ENCODE data around the gene TFEB. TPM values are rescaled to one million over a fixed set of nuclear protein-coding genes. Genes with fewer than 3 reads are reported as not detected.
A peak's percentile ranks its signal among the peaks of the same experiment; 100 is the strongest.

The TFEB gene
- total RNA-seq, 1 donor from 2014 or later, result 40.7 TPM

GRCh38 chr6:41639809-41640371, 95.5 kb downstream of the TFEB start:
- no peak for DNase-seq
- ATAC-seq (ENCODE audit: poor library complexity), result no peak
- intact Hi-C loops (cut with DNase I), result no loop called here

- intact Hi-C loops (cut with DNase I), result no loop called here
- peak; percentile 28 for ATAC-seq (ENCODE audit: poor library complexity)
- DNase-seq, result no peak
Measured at GRCh38 chr6:41638935-41639808, 96.2 kb downstream of the TFEB start.

GRCh38 chr6:41638002-41638934, 97.1 kb downstream of the TFEB start, which contains the start of gene MDFI:
Gene MDFI (plus strand): TSS chr6:41638468. CDS start chr6:41638750, 282 bp downstream.
- intact Hi-C loops (cut with DNase I), result no loop called here
- ATAC-seq (ENCODE audit: poor library complexity) (peak; percentile 30), DNase-seq (no peak)

- peak; percentile 17 for ATAC-seq (ENCODE audit: poor library complexity)
Measured at GRCh38 chr6:41637194-41638001, 98.0 kb downstream of the TFEB start.

GRCh38 chr6:41636833-41637193, 98.6 kb downstream of the TFEB start:
- peak; percentile 29 for ATAC-seq (ENCODE audit: poor library complexity)
- intact Hi-C loops (cut with DNase I), result no loop called here
- DNase-seq, result no peak

More at GRCh38 chr6:41637194-41638001, 98.0 kb downstream of the TFEB start:
- DNase-seq, result no peak
- intact Hi-C loops (cut with DNase I), result no loop called here

GRCh38 chr6:41635365-41635764, 100.0 kb downstream of the TFEB start:
- ATAC-seq (ENCODE audit: poor library complexity), result no peak

GRCh38 chr6:41634657-41635056, 100.8 kb downstream of the TFEB start:
- intact Hi-C loops (cut with DNase I), result no loop called here
- DNase-seq (no peak), ATAC-seq (ENCODE audit: poor library complexity) (no peak)

More at GRCh38 chr6:41635365-41635764, 100.0 kb downstream of the TFEB start:
- intact Hi-C loops (cut with DNase I), result no loop called here
- no peak for DNase-seq

Other genes with a start within 250 kb of the TFEB start
- 14.4 TPM for gene FOXP4, start 189.2 kb downstream of the TFEB start, total RNA-seq
- gene MDFI, start 97.1 kb downstream of the TFEB start, total RNA-seq, result 1.1 TPM
- not detected for gene PGC, start 11.8 kb upstream of the TFEB start, total RNA-seq
- 4.8 TPM for gene FRS3, start 44.3 kb upstream of the TFEB start, total RNA-seq
- 4.0 TPM for gene PRICKLE4, start 45.2 kb upstream of the TFEB start, total RNA-seq
- gene TOMM6, start 52.1 kb upstream of the TFEB start, total RNA-seq, result 218 TPM
- gene USP49, start 159.8 kb upstream of the TFEB start, total RNA-seq, result 1.2 TPM
- gene MED20, start 185.5 kb upstream of the TFEB start, total RNA-seq, result 19.8 TPM
- gene BYSL, start 185.9 kb upstream of the TFEB start, total RNA-seq, result 9.0 TPM
- 42.3 TPM for gene CCND3, start 206.2 kb upstream of the TFEB start, total RNA-seq

Measured in Right ventricle myocardium superior (tissue), 1 donor.